ENCODE measurements around the gene ZXDA.

ZXDA gene

DNA sequence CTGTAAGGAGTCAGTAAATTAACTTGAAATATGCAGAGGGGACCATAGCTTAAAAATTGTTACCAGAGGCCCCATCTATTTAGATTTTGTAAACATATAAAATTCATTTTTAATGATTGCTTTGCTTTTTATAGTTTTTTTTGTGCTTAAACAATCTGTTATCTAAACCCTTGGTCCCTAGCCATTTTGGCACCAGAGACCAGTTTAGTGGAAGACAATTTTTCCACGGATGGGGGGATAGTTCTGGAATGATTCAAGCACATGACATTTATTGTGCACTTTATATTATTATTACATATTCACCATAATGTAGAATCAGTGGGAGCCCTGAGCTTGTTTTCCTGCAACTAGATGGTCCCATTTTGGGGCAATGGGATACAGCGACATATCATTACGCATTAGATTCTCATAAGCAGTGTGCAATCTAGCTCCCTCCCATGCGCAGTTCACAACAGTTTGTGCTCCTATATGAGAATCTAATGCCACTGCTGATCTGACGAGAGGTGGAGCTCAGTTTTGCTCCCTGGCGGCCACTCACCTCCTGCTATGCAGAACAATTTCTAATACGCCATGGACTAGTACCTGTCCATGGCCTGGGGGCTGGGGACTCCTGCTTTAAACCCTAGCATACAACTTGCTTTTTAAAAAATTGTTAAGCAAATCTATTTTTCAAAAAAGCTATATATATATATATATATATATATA, 5.9 kb downstream of the ZXDA start:
- ATAC-seq (no peak), DNase-seq (ENCODE audit: low spot score in 2 of 2) (no peak)
- no peaks in the 10 kb centered on the region for H3K9me3 Mint-ChIP-seq
- H3K4me3 Mint-ChIP-seq, result no peak overlapping the region
- peaks cover 6% of the 10 kb centered on the region for H3K36me3 Mint-ChIP-seq
- H3K4me1 Mint-ChIP-seq, result peaks cover 33% of the 10 kb centered on the region
- H3K27ac Mint-ChIP-seq, result no peak overlapping the region

DNA sequence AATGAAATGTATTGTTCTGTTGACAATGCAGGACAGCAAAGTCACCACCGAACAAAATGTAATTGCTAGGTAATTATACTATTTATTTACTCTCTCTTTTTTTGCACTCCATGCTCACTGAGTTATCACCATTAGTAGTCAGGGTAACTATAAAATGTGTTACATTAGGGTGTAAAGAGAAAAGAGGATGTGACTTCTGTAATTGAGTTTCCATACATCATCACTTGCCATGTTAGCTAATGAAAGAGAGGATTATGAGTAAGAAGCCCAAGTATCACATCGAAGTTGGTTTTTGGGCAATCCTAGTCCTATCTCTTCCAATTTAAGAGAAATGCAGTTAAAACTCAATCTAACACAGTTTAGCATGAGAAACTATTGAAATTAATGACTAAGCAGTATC, 7.6 kb downstream of the ZXDA start:
- ATAC-seq (no peak), DNase-seq (ENCODE audit: low spot score in 2 of 2) (no peak)
- H3K4me3 Mint-ChIP-seq, result no peak overlapping the region
- peaks cover 33% of the 10 kb centered on the region for H3K4me1 Mint-ChIP-seq
- peaks cover 6% of the 10 kb centered on the region for H3K36me3 Mint-ChIP-seq
- H3K9me3 Mint-ChIP-seq, result no peaks in the 10 kb centered on the region
- no peak overlapping the region for H3K27ac Mint-ChIP-seq

DNA sequence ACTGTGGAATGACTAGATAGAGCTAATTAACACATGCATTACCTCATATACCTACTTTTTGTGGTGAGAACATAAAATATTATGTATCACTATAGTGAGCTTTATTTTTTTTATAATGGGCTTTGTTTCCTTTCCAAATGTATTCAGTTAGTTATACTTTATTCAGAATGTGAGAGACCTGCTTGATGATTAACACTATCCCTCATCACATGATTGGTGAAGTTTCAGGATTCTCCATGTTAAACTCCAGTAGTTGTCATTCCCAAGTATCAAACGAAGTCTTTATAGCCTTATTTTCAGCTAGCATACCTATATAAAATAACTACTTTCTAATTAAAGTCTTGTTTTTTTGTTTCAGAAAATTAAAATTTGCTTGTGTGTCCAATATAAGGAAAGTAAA, 8.8 kb downstream of the ZXDA start:
- ATAC-seq (no peak), DNase-seq (ENCODE audit: low spot score in 2 of 2) (no peak)
- H3K4me1 Mint-ChIP-seq, result peaks cover 25% of the 10 kb centered on the region
- H3K27ac Mint-ChIP-seq, result no peak overlapping the region
- H3K36me3 Mint-ChIP-seq, result peaks cover 5% of the 10 kb centered on the region
- H3K4me3 Mint-ChIP-seq, result no peak overlapping the region
- H3K9me3 Mint-ChIP-seq, result no peaks in the 10 kb centered on the region

DNA sequence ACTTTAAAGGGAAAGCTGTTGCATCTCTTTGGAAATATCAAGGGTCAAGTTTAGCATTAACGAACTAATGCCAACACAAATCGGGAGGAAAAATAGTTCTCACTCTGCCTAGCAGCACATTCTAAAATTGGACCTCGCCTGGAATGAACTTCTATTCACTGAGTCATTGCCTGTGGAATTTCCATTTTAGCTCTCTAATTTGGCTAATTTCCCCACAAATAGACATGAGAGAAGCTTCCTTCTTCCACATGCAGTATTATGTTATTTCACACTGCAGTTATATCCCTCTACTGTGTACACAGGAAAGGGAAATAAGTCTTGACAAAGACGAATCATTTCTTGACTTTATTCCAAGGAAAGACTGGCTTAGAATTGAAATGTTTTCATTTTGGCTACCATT, 9.3 kb downstream of the ZXDA start:
- H3K4me1 Mint-ChIP-seq, result peaks cover 20% of the 10 kb centered on the region
- no peak for ATAC-seq
- no peaks in the 10 kb centered on the region for H3K36me3 Mint-ChIP-seq
- H3K27ac Mint-ChIP-seq, result no peak overlapping the region
- H3K9me3 Mint-ChIP-seq, result no peaks in the 10 kb centered on the region
- no peak for DNase-seq (ENCODE audit: low spot score in 2 of 2)
- no peak overlapping the region for H3K4me3 Mint-ChIP-seq

DNA sequence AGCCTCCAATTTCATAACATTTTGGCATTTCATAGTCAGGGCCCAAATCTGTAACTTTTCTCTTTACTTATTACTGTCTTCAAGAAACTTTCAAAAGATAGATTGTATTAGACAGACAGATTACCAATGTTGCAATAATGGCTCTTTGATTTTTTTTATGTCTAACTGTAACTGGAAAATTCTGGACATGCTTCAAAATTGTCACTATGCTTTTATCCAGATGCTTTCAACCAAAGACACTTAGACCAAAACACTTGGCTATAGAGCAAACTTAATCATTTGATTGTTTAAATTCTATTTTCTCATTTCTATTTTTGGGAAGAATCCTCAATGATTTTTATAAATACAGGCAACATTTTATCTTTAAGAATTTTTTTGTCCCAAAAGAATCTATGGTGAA, 10.4 kb downstream of the ZXDA start:
- Mint-ChIP-seq H3K36me3 (no peaks in the 10 kb centered on the region), H3K27ac (no peak overlapping the region), H3K4me3 (no peak overlapping the region), H3K9me3 (peaks cover 2% of the 10 kb centered on the region), H3K4me1 (peaks cover 21% of the 10 kb centered on the region)
- DNase-seq (ENCODE audit: low spot score in 2 of 2) (no peak), ATAC-seq (no peak)

DNA sequence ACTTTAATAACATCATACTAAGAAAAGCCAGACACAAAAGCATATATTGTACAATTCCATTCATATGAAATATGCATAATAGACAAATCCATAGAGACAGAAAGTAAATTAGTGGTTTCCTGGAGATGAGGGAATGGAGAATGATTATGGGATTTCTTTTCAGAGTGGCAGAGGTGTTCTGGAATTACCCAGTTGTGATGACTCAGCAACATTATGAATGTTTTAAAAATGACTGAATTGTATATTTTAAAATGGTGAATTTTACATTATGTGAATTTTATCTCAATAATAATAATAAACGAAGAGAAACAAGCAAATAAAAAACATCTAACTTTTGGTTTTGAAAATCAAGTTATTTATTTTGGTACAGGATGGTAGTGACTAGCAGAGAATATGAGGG, 11.2 kb downstream of the ZXDA start:
- Mint-ChIP-seq H3K4me1 (peaks cover 27% of the 10 kb centered on the region), H3K27ac (no peak overlapping the region), H3K4me3 (no peak overlapping the region), H3K9me3 (peaks cover 2% of the 10 kb centered on the region), H3K36me3 (no peaks in the 10 kb centered on the region)
- DNase-seq (ENCODE audit: low spot score in 2 of 2) (no peak), ATAC-seq (no peak)

DNA sequence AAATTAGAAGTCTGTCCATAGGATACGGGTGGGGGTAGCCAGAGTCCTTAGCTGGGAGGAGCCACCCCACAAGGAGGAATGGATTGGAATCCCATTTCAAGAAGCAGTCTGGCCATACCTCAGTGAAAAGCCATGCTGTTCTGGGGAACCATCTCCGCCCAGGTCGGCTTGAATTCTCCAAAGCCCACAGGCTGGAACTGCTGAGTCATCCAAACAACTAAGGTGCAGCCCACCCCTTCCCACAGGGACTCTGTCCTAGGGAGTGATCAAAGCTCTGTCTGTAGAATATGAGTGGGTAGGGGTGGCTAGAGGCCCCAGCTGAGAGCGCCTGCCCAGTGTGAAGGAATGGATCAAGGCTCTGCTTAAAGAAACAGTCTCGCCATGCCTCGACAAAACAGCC, 38.8 kb downstream of the ZXDA start:
- Mint-ChIP-seq H3K27ac (no peak overlapping the region), H3K4me1 (no peaks in the 10 kb centered on the region), H3K9me3 (peaks cover 2% of the 10 kb centered on the region), H3K36me3 (no peaks in the 10 kb centered on the region), H3K4me3 (no peak overlapping the region)
- DNase-seq (ENCODE audit: low spot score in 2 of 2), result no peak
- no peak for ATAC-seq
